NCI-H1436 (cell line): Measurements from ENCODE around the gene GTF3C2.

Experiments used
- DNase-seq: peaks from one replicate; lab custom pipeline; 2025; lab: John Stamatoyannopoulos, UW

GTF3C2 gene

DNA sequence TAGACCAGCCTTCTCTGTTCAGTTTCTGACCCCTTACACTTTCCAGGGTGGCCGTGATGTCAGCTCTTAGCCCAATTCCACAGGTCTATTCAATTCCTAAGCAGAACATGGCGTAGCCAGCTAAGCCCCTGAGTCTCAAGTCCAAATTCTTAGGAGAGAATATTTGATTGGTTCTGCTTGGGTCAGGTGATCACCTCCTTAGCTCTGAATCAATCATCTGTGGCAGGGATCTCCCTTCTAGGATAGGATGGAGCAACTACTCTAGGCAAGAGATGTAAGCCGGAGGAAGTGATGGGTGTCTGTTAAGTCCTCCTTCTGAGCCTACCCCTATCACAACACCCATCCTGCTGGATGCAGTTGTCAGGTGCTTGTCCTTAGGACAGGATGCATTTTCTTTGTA, 59.4 kb downstream of the GTF3C2 start:
- no peak for DNase-seq

DNA sequence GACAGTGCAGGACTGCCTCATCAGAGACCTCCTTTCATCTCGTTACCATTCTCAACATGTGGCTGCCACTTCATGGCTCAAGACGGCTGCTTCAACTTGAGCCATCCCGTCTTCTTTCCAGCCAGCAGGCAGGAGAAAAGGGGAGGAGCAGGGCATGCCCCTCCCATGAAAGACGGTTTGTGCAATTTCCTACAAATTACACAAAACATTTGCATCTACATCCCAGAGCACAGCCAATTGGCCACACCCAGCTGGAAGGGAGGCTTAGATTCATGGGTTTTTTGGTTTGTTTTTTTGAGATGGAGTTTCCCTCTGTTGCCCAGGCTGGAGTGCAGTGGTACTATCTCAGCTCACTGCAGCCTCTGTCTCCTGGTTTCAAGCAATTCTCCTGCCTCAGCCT, 60.1 kb downstream of the GTF3C2 start:
- no peak for DNase-seq

DNA sequence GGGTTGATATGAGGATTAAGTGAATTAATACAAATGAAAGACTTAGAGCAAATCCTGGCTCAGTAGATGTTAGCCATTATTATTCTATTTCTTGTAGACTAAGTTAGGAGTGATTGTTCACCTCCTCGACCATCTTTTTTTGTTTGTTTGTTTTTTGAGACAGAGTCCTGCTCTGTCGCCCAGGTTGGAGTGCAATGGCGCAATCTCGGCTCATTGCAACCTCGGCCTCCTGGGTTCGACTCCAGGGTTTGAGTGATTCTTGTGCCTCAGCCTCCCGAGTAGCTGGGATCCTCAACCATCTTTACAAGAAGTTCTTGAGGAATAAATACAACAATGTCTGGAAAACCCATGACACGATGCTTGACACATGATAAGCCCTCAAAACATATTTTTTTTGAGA, 61.6 kb downstream of the GTF3C2 start:
- no peak for DNase-seq

DNA sequence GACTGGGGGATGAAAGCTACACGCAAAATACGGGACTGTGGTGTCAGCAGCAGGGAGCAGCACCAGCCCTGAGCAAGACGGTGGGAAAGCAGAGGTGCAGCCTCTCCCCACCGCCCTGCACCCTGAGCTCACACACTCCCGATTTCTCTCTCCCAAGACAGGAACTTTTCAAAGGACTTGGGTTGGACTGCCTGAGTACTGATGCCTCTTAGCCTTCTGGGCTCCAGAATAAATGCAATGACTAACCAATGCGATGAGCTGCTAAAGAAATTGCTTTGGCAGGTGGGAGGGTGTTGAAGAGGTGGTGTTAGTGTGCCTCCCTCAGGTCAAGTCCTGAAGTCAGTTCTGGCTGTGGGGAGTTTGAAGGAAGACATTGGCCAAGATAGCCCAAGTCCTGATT, 64.7 kb downstream of the GTF3C2 start:
- DNase-seq, result no peak

DNA sequence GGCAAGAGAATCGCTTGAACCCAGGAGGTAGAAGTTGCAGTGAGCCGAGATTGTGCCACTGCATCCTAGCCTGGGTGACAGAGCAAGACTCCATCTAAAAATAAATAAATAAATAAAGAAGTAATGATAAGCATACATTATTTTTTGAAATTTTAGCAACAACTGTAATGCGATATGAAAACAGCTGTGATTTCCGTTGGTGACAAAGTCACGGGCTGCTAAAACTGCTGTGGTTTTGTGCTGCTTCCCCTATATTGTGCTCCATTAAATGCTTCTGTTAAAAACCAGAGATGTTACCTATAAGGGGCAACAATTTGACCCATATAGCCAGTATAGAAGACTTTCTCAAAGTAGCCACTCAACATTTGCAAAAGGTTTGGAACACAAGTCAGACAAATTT, 66.0 kb downstream of the GTF3C2 start:
- DNase-seq, result no peak

DNA sequence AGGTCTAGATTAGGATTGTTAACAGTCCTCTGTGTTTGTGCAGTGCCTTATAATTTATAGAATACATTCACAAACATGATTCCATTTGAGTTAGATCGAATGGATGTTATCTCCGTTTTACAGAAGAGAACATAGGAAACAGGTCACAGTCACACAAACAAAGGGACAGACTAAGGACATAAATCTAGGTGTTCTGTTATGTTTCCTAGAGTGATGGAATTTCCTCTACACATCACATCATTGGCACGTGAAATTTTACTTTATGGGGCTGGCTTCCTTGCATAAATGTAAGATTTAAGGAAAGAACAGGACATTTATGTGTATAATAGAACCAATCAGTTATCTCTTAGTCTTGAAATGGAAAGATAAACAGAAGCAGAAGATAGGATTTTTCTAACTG, 68.0 kb downstream of the GTF3C2 start:
- DNase-seq, result no peak

DNA sequence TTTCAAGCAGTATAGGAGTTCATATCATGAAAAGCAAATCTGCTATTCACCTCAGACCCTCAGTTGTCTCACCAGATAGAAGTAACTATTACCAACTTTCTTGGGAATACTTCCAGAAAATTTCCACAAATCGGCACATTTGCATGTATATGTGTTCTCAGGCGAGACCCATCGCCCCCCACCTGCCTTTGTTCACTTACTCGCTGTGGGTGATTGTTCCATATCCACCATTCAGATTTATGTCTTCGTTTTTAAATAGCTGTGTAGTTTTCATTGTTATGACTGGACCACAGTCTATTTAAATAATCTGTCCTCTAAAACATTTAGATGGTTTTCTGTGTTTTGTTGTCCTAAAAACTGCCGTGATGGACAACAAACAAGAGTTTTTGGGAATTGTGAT, 71.1 kb downstream of the GTF3C2 start:
- DNase-seq, result no peak

DNA sequence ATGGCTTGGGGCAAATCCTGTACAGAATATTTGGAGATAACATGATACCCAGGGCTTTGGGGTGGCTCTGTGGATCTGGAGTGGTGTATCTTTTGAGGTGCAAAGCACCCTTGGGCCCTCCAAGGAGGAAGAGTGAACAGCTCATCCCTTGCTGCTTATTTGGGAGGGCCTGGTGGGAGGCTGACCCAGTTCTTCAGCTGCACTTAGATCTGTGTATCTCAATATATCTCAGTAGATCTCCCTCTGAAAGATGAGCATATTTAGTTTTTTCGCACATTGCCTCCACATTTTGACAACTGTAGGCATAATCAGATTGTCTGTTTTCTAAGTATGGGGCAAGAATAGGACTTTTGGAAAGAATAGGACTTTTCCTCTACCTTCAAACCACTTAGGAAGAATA, 71.6 kb downstream of the GTF3C2 start:
- DNase-seq, result no peak

DNA sequence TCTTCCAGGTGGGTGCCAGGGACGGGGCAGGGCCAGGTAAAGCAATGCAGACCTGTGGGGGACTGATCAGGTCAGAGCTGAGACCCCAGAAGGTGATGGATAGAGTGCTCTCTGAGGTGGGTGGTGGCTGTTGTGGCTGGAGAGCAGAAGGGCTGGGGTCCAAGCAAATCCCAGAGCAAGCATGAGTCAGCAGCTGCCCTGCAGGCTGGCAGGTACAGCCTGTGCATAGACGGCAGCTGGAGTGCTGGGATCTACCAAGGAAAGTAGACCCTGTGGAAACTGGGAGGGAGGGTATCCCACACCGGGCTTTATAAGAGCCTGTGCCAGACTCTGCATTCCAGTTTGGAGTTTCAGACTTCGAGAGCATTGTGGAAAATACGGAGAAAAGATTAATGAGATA, 73.7 kb downstream of the GTF3C2 start:
- no peak for DNase-seq

DNA sequence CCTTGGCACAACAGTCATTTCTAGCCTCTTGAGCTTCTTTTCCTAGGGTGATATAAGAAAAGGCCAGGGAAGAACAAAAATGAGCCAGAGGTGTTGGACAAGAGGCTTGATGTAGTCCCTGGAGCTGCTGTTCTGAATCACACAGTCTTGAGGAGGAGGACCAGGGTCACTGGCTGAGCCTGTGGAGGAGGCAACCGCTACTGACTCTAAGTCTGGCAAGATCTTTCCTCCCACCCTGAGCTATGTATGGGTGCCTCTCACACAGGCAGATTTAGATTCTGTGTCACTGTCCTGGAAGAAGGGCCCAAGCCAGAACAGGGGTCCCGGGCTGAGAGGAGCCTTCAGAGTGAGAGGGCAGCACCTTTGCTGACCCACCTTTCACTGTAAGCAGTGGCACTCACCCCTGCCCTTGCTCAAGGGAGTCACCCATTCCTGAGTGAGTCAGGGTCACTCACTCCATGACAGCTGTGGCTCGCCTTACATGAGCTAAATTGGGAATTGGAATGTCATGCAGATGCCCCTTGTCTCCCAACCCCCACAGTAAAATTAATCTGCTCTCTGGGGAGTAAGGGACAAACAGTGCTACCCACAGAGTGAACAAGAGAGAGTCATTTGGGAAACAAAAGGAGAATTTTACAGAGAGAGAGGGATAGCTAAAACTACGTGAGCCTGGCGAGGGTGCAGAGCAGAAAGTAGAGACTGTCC, 74.6 kb downstream of the GTF3C2 start, which contains the start of gene TRIM54:
TSS of gene TRIM54 (plus strand) at position 575 of the 705 bp plus-strand sequence. CDS start 303 bp downstream, outside the sequence.
- DNase-seq, result no peak

DNA sequence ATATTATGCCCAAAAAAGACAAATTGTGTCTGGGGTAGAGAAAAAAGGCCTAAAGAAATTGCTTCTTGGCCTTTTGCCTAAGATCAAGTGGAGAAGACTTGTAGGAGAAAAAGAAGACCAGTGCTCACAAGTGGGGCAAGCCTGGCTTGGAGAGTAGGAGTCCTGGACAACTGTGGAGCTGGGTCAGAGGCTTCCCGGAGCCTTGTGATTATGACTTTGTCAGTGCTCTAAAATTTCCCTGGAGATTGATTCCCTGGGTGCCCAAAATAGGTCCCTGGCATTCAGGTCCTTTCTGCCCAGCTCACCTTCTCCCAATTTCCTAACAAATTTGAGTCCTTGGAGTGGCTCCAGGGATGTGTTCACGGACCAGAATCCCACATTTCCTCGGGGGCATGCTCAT, 75.1 kb downstream of the GTF3C2 start:
- no peak for DNase-seq

DNA sequence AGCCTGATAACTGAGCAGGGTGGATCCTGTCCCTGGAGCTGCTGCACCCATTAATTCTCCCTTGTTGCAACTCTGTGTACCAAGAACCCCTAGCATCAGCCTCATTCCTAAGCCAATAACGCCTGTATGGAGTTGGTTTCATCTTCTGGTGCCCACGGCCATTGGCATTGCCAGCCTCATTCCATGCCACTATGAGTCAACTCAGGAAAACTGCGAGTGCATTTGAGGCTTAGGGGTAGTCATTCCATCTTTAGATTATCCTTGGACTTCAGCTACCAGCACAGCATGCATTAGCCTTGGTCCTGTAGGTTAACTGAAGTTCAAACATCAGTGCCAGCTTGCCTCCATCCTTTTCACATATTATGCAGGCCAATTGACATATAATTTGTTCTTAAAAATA, 75.7 kb downstream of the GTF3C2 start:
- no peak for DNase-seq

DNA sequence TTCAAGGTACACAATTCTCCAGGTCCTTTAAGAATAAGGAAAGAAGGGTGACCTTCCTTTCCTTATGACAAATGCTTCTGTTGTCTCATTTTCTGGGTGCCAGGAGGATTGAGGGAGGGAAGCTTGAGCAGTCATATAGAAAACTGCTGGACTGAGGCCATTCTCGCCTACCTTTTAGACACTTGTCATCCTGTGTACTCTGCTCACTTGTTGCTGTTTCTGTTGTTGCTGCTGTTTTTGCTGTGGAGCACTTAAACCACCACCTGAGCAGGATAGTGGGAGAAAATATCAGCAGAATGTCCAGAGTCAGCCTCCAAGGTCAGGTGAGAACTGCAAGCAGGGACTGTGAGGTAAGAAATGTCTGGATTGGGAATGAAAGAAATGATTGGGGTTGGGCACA, 78.6 kb downstream of the GTF3C2 start:
- no peak for DNase-seq
